WTC11 (cell line): Measurements from ENCODE around the gene CCR6.
"Not testable (repeated sequence)": the region's sequence is repeated elsewhere in the genome, so short reads cannot be mapped to it uniquely, and the experiment has no call there.

ENCODE experiments used
- ETV6 ChIP-seq: sonication (generic); formaldehyde crosslinking; IDR thresholded peaks from 2 replicates; pipeline ENCODE4 v1.8.1; 2022; ENCODE audit warnings: mild to moderate bottlenecking, missing genetic modification reagents
- IRF2 ChIP-seq: sonication (generic); formaldehyde crosslinking; IDR thresholded peaks from 2 replicates; pipeline ENCODE4 v1.8.0; 2022; ENCODE audit warnings: low read depth, missing genetic modification reagents, borderline replicate concordance
- KAT7 ChIP-seq: sonication (generic); formaldehyde crosslinking; IDR thresholded peaks from 2 replicates; pipeline ENCODE4 v1.8.1; 2023; ENCODE audit warnings: missing genetic modification reagents, mild to moderate bottlenecking, borderline replicate concordance
- MXD4 ChIP-seq: fragments of 250-450 bp; sonication (Bioruptor Pico); IDR thresholded peaks from 2 replicates; pipeline ENCODE4 v1.8.0; 2021; ENCODE audit warnings: mild to moderate bottlenecking, moderate library complexity, borderline replicate concordance
- NR1H2 ChIP-seq: sonication (generic); formaldehyde crosslinking; IDR thresholded peaks from 2 replicates; pipeline ENCODE4 v1.9.0; 2021; ENCODE audit warnings: mild to moderate bottlenecking, moderate library complexity, missing genetic modification reagents
- ZBTB21 ChIP-seq: sonication (generic); formaldehyde crosslinking; IDR thresholded peaks from 2 replicates; pipeline ENCODE4 v1.8.1; 2023; ENCODE audit warnings: mild to moderate bottlenecking, missing genetic modification reagents, borderline replicate concordance
- TF ChIP-seq, protein P1 (sequence below): fragments of 200-600 bp; IDR thresholded peaks from 2 replicates; pipeline ENCODE4 v1.8.0; 2022; ENCODE audit warnings: antibody characterized with exemption
- TF ChIP-seq, protein P2 (sequence below): fragments of 250-450 bp; sonication (Bioruptor Pico); IDR thresholded peaks from 2 replicates; pipeline ENCODE4 v1.9.0; 2021; ENCODE audit warnings: mild to moderate bottlenecking
- TF ChIP-seq, protein P3 (sequence below): sonication (generic); formaldehyde crosslinking; IDR thresholded peaks from 2 replicates; pipeline ENCODE4 v1.8.1; 2023; ENCODE audit warnings: mild to moderate bottlenecking, missing genetic modification reagents, moderate library complexity

DNA sequence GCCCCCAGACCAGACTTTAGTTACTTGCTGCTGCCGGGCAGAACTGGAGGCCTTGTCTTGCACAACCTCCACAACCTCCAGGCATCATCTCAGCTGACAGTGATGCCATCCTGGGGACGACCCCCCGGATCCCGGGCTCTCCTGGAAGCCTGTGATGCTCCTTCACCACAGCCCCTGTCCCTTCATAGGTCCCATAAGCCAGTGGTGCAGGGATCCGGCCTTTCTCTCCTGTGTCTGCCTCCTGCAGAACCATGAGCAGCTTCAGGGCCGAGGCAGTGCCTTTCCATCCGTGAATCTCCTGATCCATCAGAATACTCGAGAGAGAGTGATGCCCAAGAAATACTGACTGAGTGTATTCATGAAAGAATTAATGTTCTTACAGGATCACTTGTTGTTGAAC lies 57.2 kb downstream of the CCR6 start:
- TF ChIP-seq, protein P1, sequence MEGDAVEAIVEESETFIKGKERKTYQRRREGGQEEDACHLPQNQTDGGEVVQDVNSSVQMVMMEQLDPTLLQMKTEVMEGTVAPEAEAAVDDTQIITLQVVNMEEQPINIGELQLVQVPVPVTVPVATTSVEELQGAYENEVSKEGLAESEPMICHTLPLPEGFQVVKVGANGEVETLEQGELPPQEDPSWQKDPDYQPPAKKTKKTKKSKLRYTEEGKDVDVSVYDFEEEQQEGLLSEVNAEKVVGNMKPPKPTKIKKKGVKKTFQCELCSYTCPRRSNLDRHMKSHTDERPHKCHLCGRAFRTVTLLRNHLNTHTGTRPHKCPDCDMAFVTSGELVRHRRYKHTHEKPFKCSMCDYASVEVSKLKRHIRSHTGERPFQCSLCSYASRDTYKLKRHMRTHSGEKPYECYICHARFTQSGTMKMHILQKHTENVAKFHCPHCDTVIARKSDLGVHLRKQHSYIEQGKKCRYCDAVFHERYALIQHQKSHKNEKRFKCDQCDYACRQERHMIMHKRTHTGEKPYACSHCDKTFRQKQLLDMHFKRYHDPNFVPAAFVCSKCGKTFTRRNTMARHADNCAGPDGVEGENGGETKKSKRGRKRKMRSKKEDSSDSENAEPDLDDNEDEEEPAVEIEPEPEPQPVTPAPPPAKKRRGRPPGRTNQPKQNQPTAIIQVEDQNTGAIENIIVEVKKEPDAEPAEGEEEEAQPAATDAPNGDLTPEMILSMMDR, result not testable (repeated sequence)
- not testable (repeated sequence) for TF ChIP-seq MXD4 (CRISPR knock-in tag); ETV6; NR1H2 (CRISPR knock-in tag); ZBTB21 (CRISPR knock-in tag); IRF2 (CRISPR knock-in tag); KAT7
- TF ChIP-seq, protein P2, sequence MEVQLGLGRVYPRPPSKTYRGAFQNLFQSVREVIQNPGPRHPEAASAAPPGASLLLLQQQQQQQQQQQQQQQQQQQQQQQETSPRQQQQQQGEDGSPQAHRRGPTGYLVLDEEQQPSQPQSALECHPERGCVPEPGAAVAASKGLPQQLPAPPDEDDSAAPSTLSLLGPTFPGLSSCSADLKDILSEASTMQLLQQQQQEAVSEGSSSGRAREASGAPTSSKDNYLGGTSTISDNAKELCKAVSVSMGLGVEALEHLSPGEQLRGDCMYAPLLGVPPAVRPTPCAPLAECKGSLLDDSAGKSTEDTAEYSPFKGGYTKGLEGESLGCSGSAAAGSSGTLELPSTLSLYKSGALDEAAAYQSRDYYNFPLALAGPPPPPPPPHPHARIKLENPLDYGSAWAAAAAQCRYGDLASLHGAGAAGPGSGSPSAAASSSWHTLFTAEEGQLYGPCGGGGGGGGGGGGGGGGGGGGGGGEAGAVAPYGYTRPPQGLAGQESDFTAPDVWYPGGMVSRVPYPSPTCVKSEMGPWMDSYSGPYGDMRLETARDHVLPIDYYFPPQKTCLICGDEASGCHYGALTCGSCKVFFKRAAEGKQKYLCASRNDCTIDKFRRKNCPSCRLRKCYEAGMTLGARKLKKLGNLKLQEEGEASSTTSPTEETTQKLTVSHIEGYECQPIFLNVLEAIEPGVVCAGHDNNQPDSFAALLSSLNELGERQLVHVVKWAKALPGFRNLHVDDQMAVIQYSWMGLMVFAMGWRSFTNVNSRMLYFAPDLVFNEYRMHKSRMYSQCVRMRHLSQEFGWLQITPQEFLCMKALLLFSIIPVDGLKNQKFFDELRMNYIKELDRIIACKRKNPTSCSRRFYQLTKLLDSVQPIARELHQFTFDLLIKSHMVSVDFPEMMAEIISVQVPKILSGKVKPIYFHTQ (CRISPR knock-in tag), result not testable (repeated sequence)
- TF ChIP-seq, protein P3, sequence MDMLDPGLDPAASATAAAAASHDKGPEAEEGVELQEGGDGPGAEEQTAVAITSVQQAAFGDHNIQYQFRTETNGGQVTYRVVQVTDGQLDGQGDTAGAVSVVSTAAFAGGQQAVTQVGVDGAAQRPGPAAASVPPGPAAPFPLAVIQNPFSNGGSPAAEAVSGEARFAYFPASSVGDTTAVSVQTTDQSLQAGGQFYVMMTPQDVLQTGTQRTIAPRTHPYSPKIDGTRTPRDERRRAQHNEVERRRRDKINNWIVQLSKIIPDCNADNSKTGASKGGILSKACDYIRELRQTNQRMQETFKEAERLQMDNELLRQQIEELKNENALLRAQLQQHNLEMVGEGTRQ (CRISPR knock-in tag), result not testable (repeated sequence)
